ENCODE measurements around the gene DPF3. TPM values are rescaled to one million over a fixed set of nuclear protein-coding genes. Genes with fewer than 3 reads are reported as not detected.

The DPF3 gene
- total RNA-seq, 1 donor from 2014 or later = 1.3 TPM

DNA sequence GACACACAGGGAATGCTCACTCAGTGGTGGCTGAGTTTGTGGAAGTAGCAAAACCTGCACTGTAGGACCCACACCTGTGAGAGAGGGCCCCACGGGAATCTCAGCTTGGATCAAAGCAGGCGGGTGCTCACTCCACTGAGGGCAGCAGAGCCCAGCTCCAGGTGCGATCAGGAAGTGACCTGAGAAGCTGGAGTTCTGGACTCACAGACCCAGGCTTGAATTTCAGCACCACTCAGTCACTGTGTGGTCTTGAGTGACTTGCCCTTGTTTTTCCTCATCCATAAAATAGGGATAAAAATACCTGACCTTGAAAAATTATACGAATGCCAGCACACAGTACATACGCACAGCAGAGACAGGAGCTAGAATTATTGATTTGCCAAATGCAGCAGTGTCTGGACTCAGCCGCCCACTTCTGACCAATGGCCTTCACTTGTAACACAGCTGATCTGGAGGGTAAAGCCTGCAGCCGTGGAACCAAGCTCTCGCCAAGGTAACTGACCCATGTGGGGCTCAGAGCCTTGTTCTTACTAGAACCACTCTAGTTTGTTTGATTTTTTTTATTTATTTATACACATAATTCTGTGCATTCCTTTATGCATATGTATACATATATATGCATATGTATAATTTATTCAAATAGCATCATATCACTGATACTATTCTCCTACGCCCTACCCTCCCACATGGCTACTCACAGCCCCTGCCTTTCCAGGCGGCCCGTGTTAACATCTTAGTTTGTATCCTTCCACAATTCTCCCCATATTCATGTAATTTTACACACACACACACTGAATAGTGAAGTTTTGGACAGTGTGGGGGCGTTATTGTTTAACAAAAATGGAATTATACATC is 53.9 kb downstream of the DPF3 start:
- TF ChIP-seq, protein P1, sequence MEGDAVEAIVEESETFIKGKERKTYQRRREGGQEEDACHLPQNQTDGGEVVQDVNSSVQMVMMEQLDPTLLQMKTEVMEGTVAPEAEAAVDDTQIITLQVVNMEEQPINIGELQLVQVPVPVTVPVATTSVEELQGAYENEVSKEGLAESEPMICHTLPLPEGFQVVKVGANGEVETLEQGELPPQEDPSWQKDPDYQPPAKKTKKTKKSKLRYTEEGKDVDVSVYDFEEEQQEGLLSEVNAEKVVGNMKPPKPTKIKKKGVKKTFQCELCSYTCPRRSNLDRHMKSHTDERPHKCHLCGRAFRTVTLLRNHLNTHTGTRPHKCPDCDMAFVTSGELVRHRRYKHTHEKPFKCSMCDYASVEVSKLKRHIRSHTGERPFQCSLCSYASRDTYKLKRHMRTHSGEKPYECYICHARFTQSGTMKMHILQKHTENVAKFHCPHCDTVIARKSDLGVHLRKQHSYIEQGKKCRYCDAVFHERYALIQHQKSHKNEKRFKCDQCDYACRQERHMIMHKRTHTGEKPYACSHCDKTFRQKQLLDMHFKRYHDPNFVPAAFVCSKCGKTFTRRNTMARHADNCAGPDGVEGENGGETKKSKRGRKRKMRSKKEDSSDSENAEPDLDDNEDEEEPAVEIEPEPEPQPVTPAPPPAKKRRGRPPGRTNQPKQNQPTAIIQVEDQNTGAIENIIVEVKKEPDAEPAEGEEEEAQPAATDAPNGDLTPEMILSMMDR (conservative IDR thresholded peaks at IDR 0.05) = no peak
- no peaks in the 10 kb centered on the region for H3K36me3 Mint-ChIP-seq (ENCODE audit: low read depth)
- no peak overlapping the region for H3K27ac Mint-ChIP-seq (ENCODE audit: unreplicated experiment)
- H3K4me3 Mint-ChIP-seq = no peak overlapping the region
- no peaks in the 10 kb centered on the region for H3K4me1 Mint-ChIP-seq
- H3K27me3 Mint-ChIP-seq (ENCODE audit: low read depth) = no peaks in the 10 kb centered on the region
- H3K9me3 Mint-ChIP-seq = no peaks in the 10 kb centered on the region
- no peak for DNase-seq (ENCODE audit: low read depth, low spot score)

DNA sequence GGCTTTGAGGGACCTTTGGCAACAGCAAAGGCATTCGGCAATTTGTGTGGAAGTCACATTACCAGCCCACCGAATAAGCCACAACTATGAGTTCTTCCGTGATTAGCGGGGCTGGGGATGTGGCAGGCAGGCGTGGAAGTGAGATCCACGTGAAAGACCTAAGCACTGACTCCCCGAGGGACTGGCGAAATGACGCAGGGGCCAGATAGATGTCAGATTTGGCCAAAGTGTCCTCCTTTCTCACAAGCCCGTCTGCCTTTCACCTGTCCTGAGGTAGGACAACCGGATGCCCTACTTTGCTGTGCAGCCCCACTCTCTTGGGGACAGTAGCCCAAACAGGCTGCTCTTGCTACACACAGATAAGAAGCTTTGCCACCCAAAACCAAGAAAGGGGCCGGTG is 54.5 kb downstream of the DPF3 start:
- no peak overlapping the region for H3K4me3 Mint-ChIP-seq
- H3K36me3 Mint-ChIP-seq (ENCODE audit: low read depth) = no peaks in the 10 kb centered on the region
- H3K27me3 Mint-ChIP-seq (ENCODE audit: low read depth) = no peaks in the 10 kb centered on the region
- peaks cover 2% of the 10 kb centered on the region for H3K9me3 Mint-ChIP-seq
- DNase-seq (ENCODE audit: low read depth, low spot score) = no peak
- H3K4me1 Mint-ChIP-seq = no peaks in the 10 kb centered on the region
- no peak overlapping the region for H3K27ac Mint-ChIP-seq (ENCODE audit: unreplicated experiment)
- TF ChIP-seq, protein P1 (conservative IDR thresholded peaks at IDR 0.05) = no peak

DNA sequence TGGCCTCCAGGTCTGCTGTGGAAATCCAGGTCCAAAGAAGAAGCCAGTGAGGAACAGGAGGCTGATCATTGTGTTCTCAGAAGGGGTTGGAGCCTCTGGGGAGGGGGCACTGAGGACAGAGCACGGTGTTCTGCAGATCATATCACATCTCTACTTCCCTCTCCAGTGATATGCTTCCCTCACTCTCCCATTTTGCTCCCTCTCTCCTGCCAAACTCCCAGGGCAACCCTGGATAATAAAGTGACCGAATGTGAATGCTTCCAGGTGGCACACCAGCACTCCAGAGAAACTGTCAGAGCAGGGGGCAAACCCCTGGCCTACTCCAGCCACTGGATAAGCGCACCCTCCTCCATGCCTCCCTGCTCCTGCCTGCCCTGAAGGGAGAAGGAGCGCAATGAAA is 57.8 kb downstream of the DPF3 start:
- Mint-ChIP-seq H3K4me1 (peaks cover 3% of the 10 kb centered on the region), H3K36me3 (ENCODE audit: low read depth) (no peaks in the 10 kb centered on the region), H3K27me3 (ENCODE audit: low read depth) (peaks cover 3% of the 10 kb centered on the region), H3K27ac (ENCODE audit: unreplicated experiment) (no peak overlapping the region), H3K9me3 (peaks cover 2% of the 10 kb centered on the region), H3K4me3 (no peak overlapping the region)
- TF ChIP-seq, protein P1 (conservative IDR thresholded peaks at IDR 0.05) = no peak
- no peak for DNase-seq (ENCODE audit: low read depth, low spot score)

DNA sequence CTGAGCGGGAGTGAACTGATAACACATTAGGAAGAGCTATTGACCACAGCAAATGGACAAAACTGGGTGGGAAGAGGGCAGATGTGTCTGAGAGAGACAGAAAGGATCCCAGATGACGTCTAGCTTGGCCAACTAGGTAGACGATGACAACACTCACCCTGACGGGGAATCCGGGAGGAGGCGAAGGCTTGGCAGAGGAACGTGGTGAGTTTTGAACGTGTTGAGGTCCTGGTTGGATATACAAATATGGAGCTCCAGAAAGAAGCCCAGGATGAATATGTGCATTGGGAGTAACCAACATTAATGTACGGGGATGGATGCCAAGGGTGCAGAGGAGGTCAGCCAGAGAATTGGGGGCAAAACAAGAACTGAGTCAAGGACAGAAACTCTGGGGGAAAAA is 60.7 kb downstream of the DPF3 start:
- H3K4me1 Mint-ChIP-seq = peaks cover 8% of the 10 kb centered on the region
- no peaks in the 10 kb centered on the region for H3K36me3 Mint-ChIP-seq (ENCODE audit: low read depth)
- H3K27ac Mint-ChIP-seq (ENCODE audit: unreplicated experiment) = no peak overlapping the region
- TF ChIP-seq, protein P1 (conservative IDR thresholded peaks at IDR 0.05) = no peak
- no peak for DNase-seq (ENCODE audit: low read depth, low spot score)
- no peak overlapping the region for H3K4me3 Mint-ChIP-seq
- peaks cover 6% of the 10 kb centered on the region for H3K27me3 Mint-ChIP-seq (ENCODE audit: low read depth)
- peaks cover 2% of the 10 kb centered on the region for H3K9me3 Mint-ChIP-seq

DNA sequence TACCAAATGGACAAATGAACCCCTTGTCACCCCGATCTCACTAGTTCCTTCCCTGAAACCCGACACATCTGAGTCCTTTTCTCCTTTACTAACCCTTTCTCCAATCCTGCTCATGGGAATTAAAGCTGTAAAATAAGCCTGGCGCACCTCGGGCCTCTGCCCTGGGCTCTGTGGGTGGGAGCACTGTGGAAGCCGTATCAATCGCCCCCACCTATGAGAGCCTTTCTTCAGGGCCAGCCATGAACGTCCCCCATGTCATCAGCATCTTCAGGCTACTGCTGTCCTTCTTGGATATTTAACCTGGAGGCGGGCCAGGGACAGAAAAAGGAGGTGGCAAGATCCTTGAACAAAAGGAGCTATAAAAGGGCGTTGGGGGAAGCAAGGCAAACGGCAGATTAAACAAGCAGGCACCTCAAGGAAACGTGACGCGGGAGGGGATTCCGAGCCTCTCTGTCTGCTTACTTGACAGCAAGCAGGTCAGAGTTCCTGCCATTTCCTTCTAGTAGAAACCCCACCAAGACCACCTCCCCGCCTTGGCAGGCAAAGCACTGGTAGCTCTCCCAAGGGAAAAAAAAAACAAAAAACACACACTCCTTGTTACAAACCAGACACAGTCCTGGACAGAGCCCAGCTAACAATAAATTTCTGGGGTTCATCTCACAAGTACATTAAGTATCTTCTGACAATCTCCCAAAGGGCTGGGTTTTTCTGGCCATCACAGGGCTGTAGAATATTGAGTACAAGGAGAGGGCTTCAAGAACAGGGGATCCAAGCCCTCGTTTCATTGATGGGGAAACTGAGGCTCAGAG is 62.9 kb downstream of the DPF3 start:
- Mint-ChIP-seq H3K27ac (ENCODE audit: unreplicated experiment) (peak overlapping the region; percentile 17), H3K4me1 (peaks cover 9% of the 10 kb centered on the region), H3K27me3 (ENCODE audit: low read depth) (peaks cover 6% of the 10 kb centered on the region), H3K4me3 (no peak overlapping the region), H3K36me3 (ENCODE audit: low read depth) (no peaks in the 10 kb centered on the region), H3K9me3 (peaks cover 2% of the 10 kb centered on the region)
- TF ChIP-seq, protein P1 (conservative IDR thresholded peaks at IDR 0.05) = no peak
- DNase-seq (ENCODE audit: low read depth, low spot score) = no peak
